Measurements from ENCODE around the gene CAMK2A. TPM values are rescaled to one million over a fixed set of nuclear protein-coding genes. Genes with fewer than 3 reads are reported as not detected.

Gene CAMK2A
- total RNA-seq, 2 donors from 2014 or later: not detected

DNA sequence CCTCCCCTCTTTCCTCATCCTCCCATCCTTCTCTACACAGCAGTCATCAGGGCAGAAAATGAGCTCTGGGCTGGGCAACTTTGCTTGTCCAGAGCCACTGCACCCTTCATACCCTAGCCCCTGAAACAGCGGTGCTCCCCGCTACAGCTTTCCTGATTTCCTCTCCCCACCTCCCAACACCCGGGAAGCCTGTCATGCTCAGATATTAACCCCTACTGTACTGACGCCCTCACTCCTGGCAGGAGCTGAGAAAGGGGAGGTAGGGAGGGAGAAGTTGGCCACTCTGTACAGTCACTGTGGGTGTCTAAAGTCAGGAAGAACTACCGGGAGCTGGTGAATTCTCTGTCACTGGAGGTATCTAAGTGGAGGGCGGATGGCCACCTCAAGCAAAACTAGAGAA lies 782 bp downstream of the CAMK2A start:
- Mint-ChIP-seq H3K4me1 (ENCODE audit: low read depth in 2 of 2) (no peaks in the 10 kb centered on the region), H3K9me3 (no peaks in the 10 kb centered on the region), H3K27ac (no peak overlapping the region), H3K4me3 (no peak overlapping the region), H3K27me3 (peaks cover 3% of the 10 kb centered on the region in 2 donors), H3K36me3 (no peaks in the 10 kb centered on the region)
- no peak for DNase-seq (ENCODE audit: low spot score)
- no peak for ATAC-seq

DNA sequence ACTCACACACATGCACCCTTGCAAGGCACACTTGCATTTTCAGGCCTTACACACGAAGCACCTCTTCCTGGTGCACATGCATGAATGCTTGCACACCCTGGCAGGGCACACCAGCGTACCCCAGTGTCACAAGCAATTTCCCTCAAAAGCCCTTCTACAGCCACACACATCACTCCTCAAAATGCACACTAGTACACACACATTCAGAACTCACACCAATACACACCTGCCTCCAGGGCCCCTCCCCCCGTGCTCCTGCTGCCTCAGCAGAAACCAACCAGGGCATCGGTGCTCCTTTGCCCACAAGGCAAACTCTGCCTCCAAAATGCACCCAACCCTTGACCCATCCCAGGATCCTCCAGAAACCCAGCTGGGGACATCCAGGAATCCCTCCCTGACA lies 1.2 kb downstream of the CAMK2A start:
- DNase-seq (ENCODE audit: low spot score): no peak
- Mint-ChIP-seq H3K27ac (no peak overlapping the region), H3K4me1 (ENCODE audit: low read depth in 2 of 2) (no peaks in the 10 kb centered on the region), H3K27me3 (peaks cover 4 to 5% of the 10 kb centered on the region in 2 donors), H3K4me3 (no peak overlapping the region), H3K36me3 (no peaks in the 10 kb centered on the region), H3K9me3 (no peaks in the 10 kb centered on the region)
- ATAC-seq: no peak

DNA sequence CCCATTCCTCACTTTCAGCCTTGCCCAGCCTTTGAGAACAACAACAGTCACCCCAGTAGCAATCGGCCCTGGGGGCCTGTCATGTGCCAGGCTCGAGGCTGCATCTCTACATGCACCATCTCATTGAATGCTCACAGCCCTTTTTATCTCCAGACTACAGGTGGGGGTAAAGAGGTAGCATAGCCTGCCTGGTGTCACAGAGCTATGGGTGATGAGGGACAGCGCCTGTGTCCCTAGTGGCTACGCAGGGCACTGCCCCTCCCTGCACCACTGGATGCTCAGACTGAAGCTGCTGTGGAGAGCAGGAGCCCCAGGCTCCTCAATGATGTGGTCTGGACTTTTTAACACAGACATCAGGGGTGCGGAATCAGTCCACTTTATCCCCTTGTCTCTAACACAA lies 2.8 kb downstream of the CAMK2A start:
- Mint-ChIP-seq H3K9me3 (no peaks in the 10 kb centered on the region), H3K4me3 (no peak overlapping the region), H3K36me3 (no peaks in the 10 kb centered on the region), H3K27me3 (peaks cover 5 to 6% of the 10 kb centered on the region in 2 donors), H3K27ac (no peak overlapping the region), H3K4me1 (ENCODE audit: low read depth in 2 of 2) (no peaks in the 10 kb centered on the region)
- DNase-seq (ENCODE audit: low spot score) (no peak), ATAC-seq (no peak)

DNA sequence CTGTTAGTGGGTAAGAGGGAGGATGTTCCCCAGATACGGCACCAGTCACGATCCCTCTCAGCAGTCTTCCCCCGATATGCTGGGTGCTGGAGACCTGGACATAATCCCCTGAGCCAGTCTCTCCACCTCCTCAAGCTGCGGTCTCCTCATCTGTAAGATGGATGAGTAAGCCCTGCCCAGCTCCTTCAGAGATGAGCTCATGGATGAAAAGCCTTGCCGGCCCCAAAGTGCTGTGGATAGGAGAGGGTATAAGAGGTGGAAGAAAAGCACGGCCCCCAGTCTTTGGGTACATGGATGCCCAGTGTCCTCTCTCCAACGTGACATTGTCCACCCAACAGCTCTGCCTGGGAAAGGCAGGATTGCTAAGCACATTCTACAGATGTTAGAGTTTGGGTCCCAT lies 4.5 kb downstream of the CAMK2A start:
- no peak for DNase-seq (ENCODE audit: low spot score)
- Mint-ChIP-seq H3K4me1 (ENCODE audit: low read depth in 2 of 2) (no peaks in the 10 kb centered on the region), H3K27ac (no peak overlapping the region), H3K9me3 (no peaks in the 10 kb centered on the region), H3K36me3 (no peaks in the 10 kb centered on the region), H3K27me3 (peaks cover 13 to 14% of the 10 kb centered on the region in 2 donors), H3K4me3 (no peak overlapping the region)
- ATAC-seq: no peak

DNA sequence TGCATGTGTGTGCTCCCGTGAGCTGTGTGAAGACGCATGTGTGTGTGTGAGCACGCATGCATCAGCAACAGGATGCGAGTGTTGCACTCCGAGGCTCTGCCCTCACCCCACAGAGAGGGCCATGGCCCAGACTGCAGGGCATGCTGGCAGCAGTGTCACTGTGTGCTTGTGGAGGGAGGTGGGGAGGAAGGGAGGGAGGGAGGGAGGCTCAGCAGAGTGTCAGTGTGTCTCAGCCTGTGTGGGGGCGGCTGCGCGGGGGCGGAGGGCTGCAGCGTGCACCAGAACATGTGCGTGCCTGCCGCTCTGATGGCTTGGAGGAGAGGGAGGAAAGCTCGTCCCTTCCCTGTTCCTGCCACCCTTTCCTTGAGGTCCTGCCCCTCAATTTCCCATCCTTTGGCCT lies 5.3 kb downstream of the CAMK2A start:
- no peak overlapping the region for H3K4me3 Mint-ChIP-seq
- H3K36me3 Mint-ChIP-seq: no peaks in the 10 kb centered on the region
- H3K4me1 Mint-ChIP-seq (ENCODE audit: low read depth in 2 of 2): no peaks in the 10 kb centered on the region
- H3K9me3 Mint-ChIP-seq: no peaks in the 10 kb centered on the region
- peaks cover 10 to 14% of the 10 kb centered on the region in 2 donors for H3K27me3 Mint-ChIP-seq
- DNase-seq (ENCODE audit: low spot score): no peak
- no peak for ATAC-seq
- H3K27ac Mint-ChIP-seq: no peak overlapping the region

DNA sequence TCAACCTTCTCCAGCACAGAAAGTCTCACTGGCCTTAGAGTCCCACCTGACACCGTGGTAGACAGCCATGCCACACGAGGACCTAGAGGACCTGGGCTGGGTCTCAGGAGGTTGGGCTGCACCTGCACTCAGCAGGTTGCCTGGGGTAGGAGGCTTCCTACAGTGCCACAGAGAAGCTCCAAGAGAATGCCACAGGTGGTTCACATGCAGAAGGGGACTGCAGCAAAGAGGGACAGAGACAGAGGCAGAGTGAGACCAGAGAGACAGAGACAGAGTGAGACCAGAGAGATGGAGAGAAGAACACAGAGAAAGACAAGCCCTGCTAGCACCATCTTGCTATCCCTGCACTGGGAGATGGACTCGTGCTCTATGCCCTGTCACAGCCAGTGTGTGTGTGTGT lies 5.7 kb downstream of the CAMK2A start:
- no peaks in the 10 kb centered on the region for H3K9me3 Mint-ChIP-seq
- H3K27me3 Mint-ChIP-seq: peaks cover 10 to 14% of the 10 kb centered on the region in 2 donors
- no peaks in the 10 kb centered on the region for H3K36me3 Mint-ChIP-seq
- no peaks in the 10 kb centered on the region for H3K4me1 Mint-ChIP-seq (ENCODE audit: low read depth in 2 of 2)
- ATAC-seq: peak in 1 of 2 donors; percentile 29
- H3K4me3 Mint-ChIP-seq: no peak overlapping the region
- no peak overlapping the region for H3K27ac Mint-ChIP-seq
- DNase-seq (ENCODE audit: low spot score): no peak

DNA sequence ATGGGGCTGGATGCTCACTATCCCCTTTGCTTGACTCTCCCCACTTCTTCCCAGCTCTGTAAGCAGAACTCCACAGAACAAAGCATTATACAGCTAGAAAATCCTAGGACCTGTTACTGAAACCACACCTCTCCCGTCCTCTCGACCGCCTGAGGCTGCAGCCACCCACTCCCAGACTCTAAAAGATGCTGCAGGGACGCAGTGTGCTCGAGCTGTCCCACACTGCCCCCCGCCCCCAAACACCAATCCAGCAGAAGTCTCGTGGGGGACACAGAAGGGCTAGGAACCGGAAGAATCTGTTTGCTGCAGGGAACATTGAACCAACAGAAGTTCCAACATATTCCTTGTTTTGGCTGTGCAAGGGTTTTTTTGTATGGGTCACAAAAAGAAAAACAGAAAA lies 7.6 kb downstream of the CAMK2A start:
- Mint-ChIP-seq H3K9me3 (no peaks in the 10 kb centered on the region), H3K4me3 (no peak overlapping the region), H3K27ac (no peak overlapping the region), H3K36me3 (no peaks in the 10 kb centered on the region), H3K4me1 (ENCODE audit: low read depth in 2 of 2) (no peaks in the 10 kb centered on the region), H3K27me3 (peaks cover 12 to 14% of the 10 kb centered on the region in 2 donors)
- DNase-seq (ENCODE audit: low spot score) (no peak), ATAC-seq (no peak)

DNA sequence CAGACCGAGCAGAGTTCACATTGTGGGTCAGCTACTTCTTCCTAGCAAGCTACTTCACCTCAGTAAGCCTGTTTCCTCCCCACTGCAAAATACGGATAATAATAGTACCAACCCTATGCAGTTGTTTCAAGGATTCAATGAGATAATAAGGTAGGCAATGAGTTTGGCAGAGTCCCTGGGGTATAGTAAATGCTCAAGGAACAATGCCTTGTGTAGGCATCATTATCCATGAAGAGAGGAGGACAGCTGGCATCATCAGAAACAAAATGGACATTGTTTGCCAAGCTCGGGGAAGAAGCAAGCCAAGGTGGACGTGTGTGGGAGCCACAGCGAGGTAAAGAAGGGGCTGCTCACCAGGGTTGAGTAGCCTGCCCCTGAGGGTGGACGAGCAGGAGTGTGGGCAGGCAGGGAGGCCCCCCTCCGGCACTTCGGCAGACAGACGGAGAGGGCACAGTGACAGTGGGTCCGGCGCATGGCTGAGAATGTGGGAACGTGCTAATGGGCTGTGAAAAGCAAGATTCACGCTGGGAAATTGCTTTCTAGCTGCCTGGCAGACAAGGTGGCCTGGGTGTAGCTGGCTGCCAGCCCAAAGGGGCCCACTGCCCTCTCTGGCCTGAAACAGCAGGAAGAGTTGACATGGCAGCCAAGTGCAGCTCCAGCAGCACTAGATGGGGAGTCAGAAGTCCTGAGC lies 10.1 kb downstream of the CAMK2A start:
- peaks cover 12 to 14% of the 10 kb centered on the region in 2 donors for H3K27me3 Mint-ChIP-seq
- H3K36me3 Mint-ChIP-seq: no peaks in the 10 kb centered on the region
- H3K9me3 Mint-ChIP-seq: no peaks in the 10 kb centered on the region
- H3K27ac Mint-ChIP-seq: no peak overlapping the region
- DNase-seq (ENCODE audit: low spot score) (no peak), ATAC-seq (no peak)
- H3K4me1 Mint-ChIP-seq (ENCODE audit: low read depth in 2 of 2): no peaks in the 10 kb centered on the region
- no peak overlapping the region for H3K4me3 Mint-ChIP-seq

DNA sequence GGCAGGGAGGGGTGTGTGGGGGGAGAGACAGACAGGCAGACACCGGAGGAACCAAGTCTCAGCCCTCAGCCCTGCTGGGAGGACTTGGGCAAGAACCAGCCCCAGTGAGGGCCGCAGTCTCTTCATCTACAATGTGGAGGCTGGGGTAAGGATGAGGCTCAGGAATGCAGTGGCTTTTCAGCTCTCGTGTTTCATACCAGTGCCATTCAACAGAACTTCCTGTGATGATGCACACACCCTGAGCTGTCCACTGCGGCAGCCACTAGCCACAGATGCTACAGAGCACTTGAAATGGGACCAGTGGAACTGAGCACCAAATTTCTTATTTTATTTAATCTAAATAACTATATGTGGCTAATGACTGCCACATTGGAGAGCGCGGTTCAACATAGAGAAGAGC lies 10.7 kb downstream of the CAMK2A start:
- no peak for DNase-seq (ENCODE audit: low spot score)
- no peaks in the 10 kb centered on the region for H3K4me1 Mint-ChIP-seq (ENCODE audit: low read depth in 2 of 2)
- H3K27ac Mint-ChIP-seq: no peak overlapping the region
- no peak overlapping the region for H3K4me3 Mint-ChIP-seq
- peaks cover 12% of the 10 kb centered on the region in 2 donors for H3K27me3 Mint-ChIP-seq
- H3K36me3 Mint-ChIP-seq: no peaks in the 10 kb centered on the region
- ATAC-seq: peak in 1 of 2 donors; percentile 43
- no peaks in the 10 kb centered on the region for H3K9me3 Mint-ChIP-seq

DNA sequence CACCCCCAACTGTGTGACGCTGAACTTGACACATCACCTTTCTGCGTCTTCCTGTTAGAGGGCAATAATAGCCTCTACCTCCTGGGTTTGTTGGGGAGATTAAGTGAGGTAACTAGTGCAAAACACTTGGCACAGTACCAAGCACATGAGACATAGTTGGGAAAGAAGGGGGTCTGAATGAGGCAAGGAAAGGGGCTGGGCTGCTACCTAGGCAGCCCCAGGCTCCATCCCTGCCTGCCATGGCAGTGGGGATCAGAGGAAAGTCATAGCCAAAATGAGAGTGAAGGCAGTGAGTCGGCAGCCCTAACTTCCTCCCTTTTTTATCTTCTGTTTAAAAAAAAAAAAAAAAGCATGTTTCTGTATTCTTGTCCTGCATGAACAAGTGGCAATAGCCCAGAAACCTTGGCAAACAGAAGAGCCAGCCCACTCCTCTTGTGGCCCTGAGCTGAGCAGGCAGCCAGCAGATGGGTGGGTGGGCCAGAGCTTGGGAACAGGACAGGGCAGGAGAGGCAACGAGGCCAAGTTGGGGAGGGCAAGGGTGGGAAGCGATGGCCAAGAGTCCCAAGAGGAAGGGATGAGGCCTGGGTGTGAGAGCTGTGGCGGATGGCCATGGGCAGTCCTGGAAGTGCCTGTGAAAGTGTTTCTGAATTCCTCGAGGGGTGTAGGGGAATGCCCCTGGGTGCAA lies 11.4 kb downstream of the CAMK2A start:
- no peaks in the 10 kb centered on the region for H3K9me3 Mint-ChIP-seq
- H3K27me3 Mint-ChIP-seq: peaks cover 9% of the 10 kb centered on the region in 2 donors
- no peak overlapping the region for H3K4me3 Mint-ChIP-seq
- H3K27ac Mint-ChIP-seq: no peak overlapping the region
- H3K4me1 Mint-ChIP-seq (ENCODE audit: low read depth in 2 of 2): no peaks in the 10 kb centered on the region
- ATAC-seq (no peak), DNase-seq (ENCODE audit: low spot score) (no peak)
- H3K36me3 Mint-ChIP-seq: no peaks in the 10 kb centered on the region

DNA sequence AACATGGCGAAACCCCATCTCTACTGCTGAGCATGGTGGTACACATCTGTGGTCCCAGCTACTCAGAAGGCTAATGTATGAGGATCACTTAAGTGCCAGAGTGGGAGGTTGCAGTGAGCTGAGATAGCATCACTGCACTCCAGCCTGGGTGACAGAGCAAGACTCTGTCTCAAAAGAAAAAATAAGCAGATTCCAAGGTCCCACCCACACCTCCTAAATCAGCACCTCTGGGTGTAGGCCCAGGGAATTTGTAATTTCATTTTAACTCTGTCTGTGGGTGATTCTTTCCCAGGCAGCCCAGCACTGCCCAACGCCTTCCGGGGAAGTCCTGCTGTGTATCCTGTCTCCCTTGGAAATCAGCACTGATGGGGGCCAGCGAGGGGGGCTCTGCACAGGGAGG lies 12.5 kb downstream of the CAMK2A start:
- no peaks in the 10 kb centered on the region for H3K36me3 Mint-ChIP-seq
- H3K27ac Mint-ChIP-seq: no peak overlapping the region
- peaks cover 0 to 2% of the 10 kb centered on the region in 2 donors for H3K4me1 Mint-ChIP-seq (ENCODE audit: low read depth in 2 of 2)
- ATAC-seq (no peak), DNase-seq (ENCODE audit: low spot score) (no peak)
- H3K9me3 Mint-ChIP-seq: no peaks in the 10 kb centered on the region
- peaks cover 13 to 15% of the 10 kb centered on the region in 2 donors for H3K27me3 Mint-ChIP-seq
- H3K4me3 Mint-ChIP-seq: no peak overlapping the region

DNA sequence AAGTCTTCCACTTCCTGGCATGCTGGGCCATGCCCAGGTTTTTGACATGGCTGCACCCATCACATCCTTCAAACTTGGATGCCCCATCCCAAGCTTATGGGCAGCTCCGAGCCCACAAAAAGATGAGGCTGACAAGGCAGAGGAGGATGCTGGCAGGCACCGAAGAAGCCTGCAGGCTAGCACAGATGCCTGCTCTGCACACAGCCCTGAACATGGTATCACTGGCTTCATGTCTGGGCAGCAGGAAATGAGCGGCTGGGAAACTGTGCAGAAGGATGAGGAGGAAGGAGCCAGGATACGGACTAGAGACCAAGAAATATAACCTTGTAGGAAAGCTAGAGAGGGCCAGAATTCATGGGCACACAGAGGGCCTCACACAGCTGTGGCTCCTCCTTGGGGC lies 14.8 kb downstream of the CAMK2A start:
- no peaks in the 10 kb centered on the region for H3K9me3 Mint-ChIP-seq
- peaks cover 8 to 10% of the 10 kb centered on the region in 2 donors for H3K27me3 Mint-ChIP-seq
- ATAC-seq (no peak), DNase-seq (ENCODE audit: low spot score) (no peak)
- H3K4me1 Mint-ChIP-seq (ENCODE audit: low read depth in 2 of 2): peaks cover 0 to 3% of the 10 kb centered on the region in 2 donors
- no peak overlapping the region for H3K4me3 Mint-ChIP-seq
- no peaks in the 10 kb centered on the region for H3K36me3 Mint-ChIP-seq
- H3K27ac Mint-ChIP-seq: no peak overlapping the region

DNA sequence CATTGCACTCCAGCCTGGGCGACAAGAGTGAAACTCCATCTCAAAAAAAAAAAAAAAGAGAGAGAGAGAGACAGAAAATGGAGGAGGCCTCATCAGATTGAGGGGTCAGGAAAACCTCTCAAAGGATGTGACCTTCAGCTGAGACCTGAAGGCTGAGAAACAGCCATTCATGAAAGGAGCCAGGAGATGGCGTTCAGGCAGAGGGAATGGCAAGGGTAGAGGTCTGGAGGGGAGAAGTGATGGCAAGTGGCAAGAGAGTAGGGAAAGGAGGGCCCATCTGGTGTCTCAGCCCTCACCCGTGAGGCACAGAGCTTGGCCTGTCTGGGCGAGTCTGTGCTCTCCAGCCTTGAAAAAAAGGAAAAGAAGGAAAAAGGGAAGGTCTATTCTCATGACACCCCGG lies 17.0 kb downstream of the CAMK2A start:
- Mint-ChIP-seq H3K36me3 (no peaks in the 10 kb centered on the region), H3K27ac (no peak overlapping the region), H3K4me3 (no peak overlapping the region), H3K27me3 (peaks cover 9 to 10% of the 10 kb centered on the region in 2 donors), H3K9me3 (no peaks in the 10 kb centered on the region), H3K4me1 (ENCODE audit: low read depth in 2 of 2) (peaks cover 0 to 6% of the 10 kb centered on the region in 2 donors)
- ATAC-seq (peak in 1 of 2 donors; percentile 11), DNase-seq (ENCODE audit: low spot score) (no peak)

DNA sequence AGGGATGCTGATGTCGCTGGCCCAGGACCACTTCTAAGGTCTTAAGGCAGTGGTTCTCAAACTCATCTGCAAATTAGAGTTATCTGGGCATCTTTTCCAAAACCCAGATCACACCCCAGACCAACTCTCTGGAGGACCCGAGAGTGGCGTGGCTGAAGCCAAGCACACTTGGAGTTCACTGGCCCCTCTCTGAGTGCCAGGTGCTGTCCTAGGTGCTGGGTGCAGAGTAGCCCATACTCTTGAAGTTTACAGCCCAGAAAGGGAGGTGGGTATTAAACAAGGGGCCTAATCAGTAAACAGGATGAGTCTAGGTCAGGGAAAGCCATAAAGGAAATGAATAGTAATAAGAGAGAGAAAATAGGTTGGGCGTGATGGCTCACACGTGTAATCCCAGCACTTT lies 17.6 kb downstream of the CAMK2A start:
- no peak overlapping the region for H3K4me3 Mint-ChIP-seq
- no peak for DNase-seq (ENCODE audit: low spot score)

More for the DNA sequence above, 17.6 kb downstream of the CAMK2A start:
- Mint-ChIP-seq H3K36me3 (no peaks in the 10 kb centered on the region), H3K4me1 (ENCODE audit: low read depth in 2 of 2) (peaks cover 0 to 6% of the 10 kb centered on the region in 2 donors), H3K9me3 (no peaks in the 10 kb centered on the region), H3K27ac (no peak overlapping the region), H3K27me3 (peaks cover 9 to 10% of the 10 kb centered on the region in 2 donors)
- ATAC-seq: no peak
